GM23338 (cell line): Measurements from ENCODE around the gene NOX4.

Source experiments
- CREB1 ChIP-seq: fragments of 250-450 bp; sonication (Bioruptor Pico); IDR thresholded peaks from 2 replicates; pipeline ENCODE4 v1.5.0; 2020; ENCODE audit warnings: low read depth, mild to moderate bottlenecking, moderate library complexity
- TF ChIP-seq, protein P1 (sequence below): IDR thresholded peaks from one replicate; pipeline ENCODE4 v1.6.1; 2018; ENCODE audit warnings: antibody characterized with exemption; ENCODE audit not compliant: unreplicated experiment

- TF ChIP-seq CREB1 = no peak
- TF ChIP-seq, protein P1, sequence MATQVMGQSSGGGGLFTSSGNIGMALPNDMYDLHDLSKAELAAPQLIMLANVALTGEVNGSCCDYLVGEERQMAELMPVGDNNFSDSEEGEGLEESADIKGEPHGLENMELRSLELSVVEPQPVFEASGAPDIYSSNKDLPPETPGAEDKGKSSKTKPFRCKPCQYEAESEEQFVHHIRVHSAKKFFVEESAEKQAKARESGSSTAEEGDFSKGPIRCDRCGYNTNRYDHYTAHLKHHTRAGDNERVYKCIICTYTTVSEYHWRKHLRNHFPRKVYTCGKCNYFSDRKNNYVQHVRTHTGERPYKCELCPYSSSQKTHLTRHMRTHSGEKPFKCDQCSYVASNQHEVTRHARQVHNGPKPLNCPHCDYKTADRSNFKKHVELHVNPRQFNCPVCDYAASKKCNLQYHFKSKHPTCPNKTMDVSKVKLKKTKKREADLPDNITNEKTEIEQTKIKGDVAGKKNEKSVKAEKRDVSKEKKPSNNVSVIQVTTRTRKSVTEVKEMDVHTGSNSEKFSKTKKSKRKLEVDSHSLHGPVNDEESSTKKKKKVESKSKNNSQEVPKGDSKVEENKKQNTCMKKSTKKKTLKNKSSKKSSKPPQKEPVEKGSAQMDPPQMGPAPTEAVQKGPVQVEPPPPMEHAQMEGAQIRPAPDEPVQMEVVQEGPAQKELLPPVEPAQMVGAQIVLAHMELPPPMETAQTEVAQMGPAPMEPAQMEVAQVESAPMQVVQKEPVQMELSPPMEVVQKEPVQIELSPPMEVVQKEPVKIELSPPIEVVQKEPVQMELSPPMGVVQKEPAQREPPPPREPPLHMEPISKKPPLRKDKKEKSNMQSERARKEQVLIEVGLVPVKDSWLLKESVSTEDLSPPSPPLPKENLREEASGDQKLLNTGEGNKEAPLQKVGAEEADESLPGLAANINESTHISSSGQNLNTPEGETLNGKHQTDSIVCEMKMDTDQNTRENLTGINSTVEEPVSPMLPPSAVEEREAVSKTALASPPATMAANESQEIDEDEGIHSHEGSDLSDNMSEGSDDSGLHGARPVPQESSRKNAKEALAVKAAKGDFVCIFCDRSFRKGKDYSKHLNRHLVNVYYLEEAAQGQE = no peak
These were observed 4.2 kb downstream of the NOX4 start for GRCh38 chr11:89487016-89487415.
